Activated T-cell treated with anti-CD3 and anti-CD28 coated beads, Interleukin-2, amount 50 U/mL, for 48 hours (primary cell): ENCODE results near the gene GLS2.
A peak's percentile ranks its signal among the peaks of the same experiment; 100 is the strongest.
"Not testable (repeated sequence)": the region's sequence is repeated elsewhere in the genome, so short reads cannot be mapped to it uniquely, and the experiment has no call there.

Source experiments
- DNase-seq, 2 experiments: peaks; one replicate each; pipeline ENCODE4 v3.0.0-alpha.2; 2020

The GLS2 gene

DNA sequence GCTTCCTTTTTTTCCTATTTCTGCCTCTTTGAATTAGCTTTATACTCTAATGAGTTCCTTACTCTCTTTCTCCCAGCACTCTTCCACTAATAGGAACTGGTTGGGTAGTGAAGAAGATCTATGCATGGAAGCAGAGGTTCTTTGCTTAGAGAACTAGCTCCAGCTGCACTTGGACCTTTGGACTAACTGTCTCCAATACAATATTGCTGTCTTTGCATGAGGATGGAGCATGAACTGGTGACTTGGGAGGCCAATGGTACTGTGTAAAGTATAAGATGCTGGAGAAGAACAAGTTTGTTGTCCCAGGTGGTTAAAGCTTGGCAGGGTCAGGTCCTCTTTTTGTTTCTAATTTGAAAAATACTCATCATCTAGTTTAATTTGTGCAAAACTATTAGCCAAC is 2.4 kb upstream of the GLS2 start:
- DNase-seq: no peak

DNA sequence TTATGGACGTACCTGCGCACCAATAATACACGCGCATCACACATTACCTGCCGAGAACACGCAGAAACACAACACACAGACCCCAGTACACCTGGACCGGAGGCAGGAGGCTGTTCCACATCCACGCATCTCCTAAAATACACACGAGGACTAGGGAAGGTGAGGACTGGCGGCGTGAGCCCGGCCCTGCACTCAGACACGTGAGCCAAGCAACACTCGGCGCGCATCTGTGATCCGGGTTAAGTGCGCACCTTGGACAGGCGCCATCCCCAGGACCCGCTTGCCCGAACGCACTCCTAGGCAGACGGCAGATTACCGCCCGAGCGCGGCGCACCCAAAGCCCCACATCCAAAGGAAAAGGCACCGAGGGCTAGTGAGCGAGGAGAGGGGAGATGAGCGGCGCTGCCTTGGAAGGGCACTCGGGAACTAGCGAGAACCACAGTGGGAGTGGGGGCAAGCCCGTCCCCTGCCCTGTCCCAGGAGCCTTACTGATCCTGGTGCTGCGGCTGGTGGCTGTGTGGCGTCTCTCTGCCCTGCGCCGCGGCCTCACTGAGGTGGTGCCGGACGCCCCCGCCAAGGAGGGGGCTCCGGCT is 417 bp downstream of the GLS2 start:
- DNase-seq: peak; percentile 50 to 57

DNA sequence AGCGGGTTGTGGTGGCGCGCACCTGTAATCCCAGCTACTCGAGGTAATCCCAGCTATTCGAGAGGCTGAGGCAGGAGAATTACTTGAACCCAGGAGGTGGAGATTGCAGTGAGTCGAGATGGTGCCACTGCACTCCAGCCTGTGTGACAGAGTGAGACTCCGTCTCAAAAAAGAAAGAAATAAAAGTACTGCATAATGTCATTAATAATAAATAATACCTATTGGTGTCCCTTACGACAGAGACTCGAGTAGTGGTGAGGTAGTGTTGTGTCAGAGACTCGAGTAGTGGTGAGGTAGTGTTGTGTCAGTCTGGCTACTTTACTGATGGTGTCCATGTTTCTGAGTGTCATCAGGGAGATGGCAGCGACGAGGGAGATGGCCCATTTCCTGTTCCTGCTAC is 1.3 kb downstream of the GLS2 start:
- no peak for DNase-seq

DNA sequence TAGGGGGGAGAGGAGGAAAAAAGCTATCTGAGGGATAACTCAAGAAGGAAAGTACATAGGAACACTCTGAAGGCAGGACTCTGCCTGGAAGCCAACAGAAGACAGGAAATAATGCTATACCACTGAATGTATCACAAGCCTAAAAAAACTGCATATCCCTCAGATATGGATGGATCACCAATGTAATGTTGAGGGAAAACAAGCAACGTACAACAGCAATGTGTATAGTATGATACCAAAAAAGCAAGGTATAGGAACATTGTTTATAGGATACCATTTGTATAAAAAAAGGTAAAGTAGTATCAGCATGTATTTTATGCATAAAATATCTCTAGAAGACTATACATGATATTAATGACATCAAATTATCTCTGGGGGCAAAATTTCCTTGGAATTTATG is 3.4 kb downstream of the GLS2 start:
- no peak for DNase-seq

DNA sequence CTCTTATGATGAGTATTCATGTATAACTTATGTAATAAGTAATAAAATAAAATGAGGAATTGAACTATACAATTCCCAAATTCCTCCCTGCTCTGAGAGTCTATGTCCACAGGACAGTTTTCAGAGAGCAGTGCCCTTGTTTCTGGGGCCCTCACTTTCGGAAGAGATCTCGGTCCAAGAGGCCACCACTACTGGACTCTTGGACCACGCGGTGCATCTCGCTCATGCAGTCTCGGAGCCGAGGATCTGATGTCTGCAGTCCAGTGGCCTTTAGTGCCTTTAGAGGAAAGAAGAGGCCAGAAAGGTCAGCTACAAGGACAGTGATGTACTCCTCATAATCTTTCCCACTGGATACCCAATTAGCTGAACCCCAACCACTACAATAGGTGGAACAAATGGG is 8.3 kb downstream of the GLS2 start:
- no peak for DNase-seq

DNA sequence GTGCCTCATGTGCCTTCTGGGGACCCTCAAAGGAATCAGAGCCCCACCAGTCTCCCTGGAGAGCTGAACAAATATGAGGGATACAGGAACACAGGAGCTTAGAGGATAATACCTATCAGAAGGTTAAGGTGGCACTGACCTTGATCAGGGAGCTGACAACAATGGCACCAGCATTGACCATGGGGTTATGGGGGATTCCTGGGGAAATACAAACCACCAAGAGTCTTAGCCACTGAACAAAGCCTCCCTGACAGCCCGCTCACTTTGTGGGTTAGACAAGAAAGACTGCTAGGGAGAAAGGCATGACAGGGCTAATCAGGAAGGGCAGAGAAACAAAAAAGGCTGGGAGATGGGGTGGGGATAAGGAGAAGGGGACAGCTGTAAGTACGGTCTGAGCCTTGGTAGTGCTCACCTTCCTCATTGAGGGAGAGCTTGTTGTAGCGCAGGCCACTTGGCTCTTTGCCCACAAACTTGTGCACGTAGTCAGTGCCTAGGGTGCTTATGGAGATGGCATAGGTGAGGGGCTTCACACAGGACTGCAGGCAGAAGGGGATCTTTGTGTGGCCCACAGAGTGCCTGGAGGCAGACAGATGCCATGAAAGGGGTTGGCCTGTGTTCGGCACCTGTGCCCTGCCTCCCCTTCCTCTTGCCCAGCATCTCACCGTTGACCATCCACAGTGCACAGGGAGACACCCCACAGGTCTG is 10.3 kb downstream of the GLS2 start:
- no peak for DNase-seq

DNA sequence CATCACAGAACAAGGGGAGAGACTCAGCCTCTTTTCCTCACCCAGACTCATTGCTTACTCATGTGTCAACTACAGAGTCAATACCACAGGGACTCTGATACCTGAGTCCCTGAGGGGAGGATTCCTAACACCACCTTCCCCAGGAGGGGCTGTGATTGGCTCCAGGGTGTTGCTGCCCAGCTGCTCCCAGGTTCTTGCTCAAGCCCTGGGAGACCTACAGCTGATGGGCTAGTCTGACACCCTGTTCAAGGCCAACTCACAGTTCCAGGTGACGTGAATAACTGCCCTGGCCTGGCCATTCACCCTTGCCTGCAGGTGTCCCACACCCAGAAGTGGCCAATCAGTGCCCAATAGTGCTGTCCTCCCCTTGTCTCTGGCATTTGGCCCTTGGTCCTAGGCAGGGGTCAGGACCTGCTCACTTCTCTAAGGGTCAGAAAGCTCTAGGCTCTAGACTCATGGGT is 11.0 kb downstream of the GLS2 start:
- DNase-seq: no peak

DNA sequence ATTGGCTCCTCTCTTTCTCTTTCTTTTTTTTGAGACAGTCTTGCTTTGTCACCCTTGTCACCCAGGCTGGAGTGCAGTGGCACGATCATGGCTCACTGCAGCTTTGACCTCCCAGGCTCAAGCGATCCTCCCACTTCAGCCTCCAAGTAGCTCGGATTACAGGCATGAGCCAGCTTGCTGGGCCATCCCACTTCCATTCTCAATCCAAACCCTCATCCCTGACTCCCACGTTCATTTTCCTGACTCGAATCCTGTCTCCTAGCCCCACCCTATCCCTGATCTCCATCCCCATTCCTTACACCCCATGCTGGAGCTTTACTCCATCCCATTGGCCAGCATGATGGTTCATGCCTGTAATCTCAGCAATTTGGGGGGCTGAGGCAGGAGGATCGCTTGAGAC is 11.8 kb downstream of the GLS2 start:
- no peak for DNase-seq

DNA sequence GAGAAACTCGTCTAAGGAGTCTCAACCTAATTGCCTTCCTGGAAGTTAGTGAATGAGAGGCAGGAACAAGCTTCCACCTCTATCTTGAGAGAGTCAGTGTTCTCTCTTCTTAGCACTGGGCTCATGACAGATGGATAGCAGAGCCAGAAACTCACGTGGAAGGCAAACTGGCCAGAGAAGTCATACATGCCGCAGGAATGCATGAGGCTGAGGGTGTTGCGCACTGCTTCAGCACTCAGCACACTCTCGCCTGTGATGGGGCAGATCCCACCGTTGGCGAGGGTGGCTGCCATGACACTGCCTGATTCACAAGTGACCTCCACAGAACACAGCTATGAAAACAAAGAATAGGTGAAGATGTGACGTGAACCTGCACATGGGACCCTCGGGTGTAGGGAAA is 13.6 kb downstream of the GLS2 start:
- no peak for DNase-seq

DNA sequence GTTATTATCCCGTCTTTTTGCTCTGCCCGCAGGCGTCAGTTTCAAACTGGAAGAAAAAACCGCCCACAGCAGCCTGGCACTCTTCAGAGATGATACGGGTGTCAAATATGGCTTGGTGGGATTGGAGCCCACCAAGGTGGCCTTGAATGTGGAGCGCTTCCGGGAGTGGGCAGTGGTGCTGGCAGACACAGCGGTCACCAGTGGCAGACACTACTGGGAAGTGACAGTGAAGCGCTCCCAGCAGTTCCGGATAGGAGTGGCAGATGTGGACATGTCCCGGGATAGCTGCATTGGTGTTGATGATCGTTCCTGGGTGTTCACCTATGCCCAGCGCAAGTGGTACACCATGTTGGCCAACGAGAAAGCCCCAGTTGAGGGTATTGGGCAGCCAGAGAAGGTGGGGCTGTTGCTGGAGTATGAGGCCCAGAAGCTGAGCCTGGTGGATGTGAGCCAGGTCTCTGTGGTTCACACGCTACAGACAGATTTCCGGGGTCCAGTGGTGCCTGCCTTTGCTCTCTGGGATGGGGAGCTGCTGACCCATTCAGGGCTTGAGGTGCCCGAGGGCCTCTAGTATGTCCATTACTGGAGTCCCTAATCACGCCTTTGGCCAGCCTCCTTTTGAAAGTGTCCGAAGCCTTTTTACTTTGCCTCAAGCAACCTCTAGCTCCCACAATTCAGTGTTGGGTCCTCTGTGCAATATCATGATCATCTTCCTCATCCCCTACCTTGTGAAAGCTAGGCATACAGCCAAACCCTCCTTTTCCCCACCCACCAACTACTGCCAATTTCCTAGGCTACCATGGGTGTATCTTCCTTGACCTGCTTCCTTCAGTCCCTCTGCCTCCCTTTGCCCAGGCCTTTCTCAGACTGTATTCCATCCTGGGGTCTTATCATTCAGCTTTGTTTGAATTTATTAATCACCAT is 18.7 kb downstream of the GLS2 start:
- peak; percentile 38 to 41 for DNase-seq

DNA sequence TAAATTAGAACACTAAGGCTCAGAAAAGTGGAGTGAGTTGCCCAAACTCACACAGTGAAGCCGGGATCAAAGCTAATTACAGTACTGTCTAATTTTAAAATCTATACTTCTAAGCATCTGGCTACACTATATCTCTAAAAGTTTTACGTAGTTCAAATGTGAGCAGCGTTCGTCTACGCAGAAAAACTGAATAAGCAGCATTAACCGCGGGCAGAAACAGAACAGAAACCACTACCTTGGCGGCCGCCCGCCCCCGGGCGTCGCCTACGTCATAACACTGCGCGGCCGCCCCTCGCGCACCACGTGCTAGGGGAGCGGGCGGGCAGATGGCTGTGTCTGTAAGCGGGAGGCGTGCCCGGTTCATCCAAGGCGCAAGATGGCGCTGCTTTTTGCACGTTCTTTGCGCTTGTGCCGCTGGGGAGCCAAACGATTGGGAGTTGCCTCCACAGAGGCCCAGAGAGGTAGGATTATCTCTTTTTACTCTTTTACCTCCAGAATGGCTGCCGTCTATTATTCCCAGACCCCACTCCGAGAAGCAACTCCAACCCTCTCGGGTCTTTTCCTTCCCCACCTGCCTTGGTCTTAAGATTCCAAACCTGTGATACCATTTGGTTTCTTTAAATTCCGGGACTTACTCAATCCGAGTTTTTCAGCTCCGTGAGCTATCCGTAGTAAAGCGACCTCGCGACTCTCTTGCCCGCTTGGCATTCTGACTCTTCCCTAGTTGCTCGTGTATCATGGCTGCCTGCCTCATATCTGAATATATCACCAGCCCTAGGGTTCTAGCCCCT is 19.6 kb downstream of the GLS2 start, which contains the start of gene SPRYD4:
SPRYD4 (plus strand) TSS at position 363 of the 791 bp plus-strand sequence; CDS start at position 377, 14 bp downstream.
- peak; percentile 94 to 96 for DNase-seq

DNA sequence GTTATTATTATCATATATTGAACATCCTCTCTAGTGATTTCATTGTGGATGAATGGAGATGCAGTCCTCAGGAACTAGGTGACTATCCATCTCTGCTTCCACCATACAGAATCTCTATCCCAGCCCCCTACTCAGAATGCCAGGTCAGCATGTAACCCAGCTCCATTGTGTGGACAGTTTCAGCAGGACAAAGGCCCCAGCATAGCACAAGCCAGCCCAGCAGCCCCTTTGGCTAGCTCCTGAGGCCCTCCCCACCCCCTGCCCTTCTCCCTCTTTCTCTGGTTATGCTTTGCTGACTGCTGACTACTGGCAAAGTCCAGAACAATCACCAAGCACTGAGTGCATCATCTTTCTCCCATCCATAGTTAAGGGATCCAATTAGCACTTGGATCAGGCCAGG is 25.4 kb downstream of the GLS2 start:
- no peak for DNase-seq

DNA sequence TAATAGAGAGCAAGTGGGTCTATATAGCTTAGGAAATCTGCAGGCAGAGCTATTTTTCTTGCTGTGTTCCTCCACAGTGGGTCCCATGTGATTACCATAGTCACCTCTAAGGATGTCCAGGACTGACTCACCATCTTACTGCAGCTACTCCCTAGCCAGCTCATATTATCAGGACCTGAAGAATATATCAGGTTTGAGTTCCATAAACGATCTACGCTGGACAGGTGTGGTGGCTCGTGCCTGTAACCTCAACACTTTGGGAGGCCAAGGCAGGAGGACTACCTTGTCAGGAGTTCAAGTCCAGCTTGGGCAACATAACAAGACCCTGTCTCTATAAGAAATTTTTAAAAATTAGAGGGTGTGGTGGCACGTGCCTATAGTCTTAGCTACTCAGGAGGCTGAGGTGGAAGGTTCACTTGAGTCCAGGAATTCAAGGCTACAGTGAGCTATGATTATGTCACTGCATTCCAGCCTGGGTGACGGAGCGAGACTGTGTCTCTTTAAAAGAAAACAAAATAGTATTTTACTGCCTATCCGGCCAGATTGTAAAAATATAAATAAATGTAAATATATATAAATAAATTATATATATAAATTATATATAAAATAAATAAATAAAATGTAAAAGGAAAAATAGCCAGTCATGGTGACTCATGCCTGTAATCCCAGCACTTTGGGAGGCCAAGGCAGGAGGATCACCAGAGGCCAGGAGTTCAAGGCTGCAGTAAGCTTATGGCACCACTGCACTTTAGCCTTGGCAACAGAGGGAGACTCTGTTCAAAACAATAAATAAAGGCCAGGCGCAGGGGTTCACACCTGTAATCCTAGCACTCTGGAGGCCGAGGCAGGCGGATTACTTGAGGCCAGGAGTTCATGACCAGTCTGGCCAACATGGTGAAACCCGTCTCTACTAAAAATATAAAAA is 26.5 kb downstream of the GLS2 start:
- DNase-seq: no peak

DNA sequence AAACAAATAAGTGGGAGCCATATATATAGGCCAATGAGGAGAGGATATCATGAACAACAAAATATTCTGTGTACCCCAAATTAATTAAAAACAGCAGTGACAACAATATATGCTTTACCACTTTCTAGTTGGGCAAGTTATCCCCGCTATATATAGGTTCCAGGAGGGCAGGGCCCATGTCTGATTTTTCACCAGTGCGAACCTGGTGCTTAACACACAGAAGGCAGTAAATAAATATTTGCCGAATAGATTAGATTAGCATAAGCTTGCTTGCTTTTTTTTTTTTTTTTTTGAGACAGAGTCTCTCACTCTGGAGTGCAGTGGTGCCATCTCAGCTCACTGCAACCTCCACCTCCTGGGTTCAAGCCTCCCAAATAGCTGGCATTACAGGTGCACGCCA is 30.1 kb downstream of the GLS2 start:
- no peak for DNase-seq

DNA sequence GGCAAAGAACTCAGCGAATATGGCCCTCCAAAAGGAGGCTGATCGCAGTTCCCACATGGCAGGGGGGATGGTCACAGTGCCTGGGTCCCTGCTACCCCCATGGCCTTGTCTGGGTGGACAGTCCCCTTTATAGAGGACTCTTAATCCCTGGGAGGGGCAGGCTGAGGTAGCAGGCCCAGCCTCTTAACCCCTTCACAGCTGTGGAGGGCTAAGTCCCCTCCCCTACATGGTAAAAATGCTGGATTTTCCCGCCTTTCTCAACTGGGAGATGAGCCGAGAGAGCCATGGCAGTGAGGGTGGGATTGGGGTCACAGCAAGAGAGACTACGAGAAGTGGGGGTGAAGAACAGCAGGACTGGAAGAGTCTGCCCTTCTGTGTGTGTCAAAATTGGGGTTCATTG is 33.4 kb downstream of the GLS2 start, which contains the start of gene MIP:
MIP (minus strand) TSS at position 101 of the 400 bp plus-strand sequence; CDS start at position 57, 44 bp downstream.
- no peak for DNase-seq

DNA sequence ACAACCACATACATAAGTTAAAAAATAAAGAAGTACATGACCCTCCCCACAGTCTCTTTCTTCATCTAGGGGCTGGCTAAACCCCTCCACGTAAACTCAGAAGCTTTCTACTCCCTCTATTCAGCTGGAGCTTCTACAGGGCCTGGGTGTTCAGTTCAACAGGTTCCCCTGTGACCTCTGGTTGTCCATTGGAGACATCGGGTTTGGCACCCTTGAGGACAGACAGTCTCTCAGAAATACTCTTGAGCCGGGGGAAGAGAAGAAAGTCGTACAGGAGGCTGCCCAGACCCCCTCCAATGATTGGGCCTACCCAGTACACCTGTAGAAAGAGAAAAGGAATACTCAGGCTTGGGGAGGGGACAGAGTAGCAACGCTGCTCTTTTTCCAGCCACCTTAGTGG is 36.8 kb downstream of the GLS2 start:
- no peak for DNase-seq

DNA sequence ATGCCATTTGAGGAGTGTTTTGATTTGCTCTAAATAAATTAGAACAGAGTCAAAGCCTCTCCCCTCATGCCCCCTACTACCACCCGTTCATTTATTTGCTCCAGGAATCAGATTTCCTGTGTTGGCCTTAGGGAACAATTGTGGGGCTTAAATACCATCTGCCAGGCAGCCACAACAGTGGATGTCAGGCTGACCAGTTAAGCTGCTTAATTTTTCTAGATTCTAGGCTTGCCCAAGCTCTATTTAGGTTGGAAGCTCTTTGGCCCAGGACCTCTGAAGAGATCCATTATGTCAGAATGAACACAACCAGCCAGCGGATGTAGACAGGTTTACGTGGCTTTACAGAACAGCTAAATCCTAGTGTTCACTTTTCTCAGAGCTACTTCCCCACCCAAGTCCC is 37.7 kb downstream of the GLS2 start:
- no peak for DNase-seq

DNA sequence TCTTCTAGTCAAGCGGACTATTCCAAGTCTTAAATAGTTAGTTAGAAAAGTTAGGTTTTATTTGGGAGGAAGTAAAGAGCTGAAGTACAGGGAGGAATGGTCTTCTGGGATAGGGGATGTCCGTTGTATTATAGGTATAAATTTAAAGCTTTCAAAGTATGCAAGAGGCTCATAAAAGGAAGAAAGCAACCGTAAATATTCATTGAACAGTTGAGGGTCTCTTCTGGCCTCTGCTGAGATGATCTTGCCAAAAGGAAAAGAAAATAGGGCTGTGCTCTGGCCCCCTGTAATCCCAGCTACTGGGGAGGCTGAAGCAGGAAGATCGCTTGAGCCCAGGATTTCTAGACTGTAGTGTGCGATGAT is 38.4 kb downstream of the GLS2 start:
- no peak for DNase-seq

DNA sequence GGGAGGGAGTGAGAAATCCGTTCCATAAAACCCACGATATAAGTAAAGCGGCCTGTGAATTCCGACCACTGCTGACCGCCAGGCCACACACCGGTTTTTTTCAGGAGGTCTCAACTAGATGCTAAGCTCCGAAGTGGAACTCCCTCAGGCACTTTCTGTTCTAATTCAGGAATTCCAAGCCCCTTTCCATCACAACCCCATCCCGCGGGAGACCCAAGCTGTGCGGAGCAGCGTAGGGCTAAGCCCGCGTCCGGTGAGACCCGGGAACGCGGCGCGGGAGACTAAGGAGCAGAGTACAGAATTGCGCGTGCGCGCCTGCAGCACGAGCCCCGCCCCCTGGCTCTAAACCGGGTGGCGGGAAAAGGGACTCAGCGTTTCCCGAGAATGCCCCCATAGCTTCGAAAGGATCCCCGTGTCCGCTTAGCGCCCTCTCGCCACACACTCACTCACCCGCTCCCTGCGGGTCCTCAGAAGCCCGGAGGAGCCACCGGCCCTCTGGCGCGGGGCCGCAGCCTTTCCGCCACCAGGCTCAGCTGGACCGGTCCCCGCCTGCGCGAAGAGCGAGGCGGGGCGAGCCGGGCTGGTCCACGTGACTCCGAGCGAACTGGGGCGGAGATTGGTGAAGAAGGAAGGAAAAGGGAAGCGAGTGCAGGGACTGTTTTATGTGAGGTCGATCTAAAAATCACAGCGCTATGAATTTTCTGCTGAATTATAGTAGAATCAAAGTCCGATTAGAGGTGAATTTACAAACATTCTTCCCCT is 38.9 kb downstream of the GLS2 start, which contains the start of gene TIMELESS:
TIMELESS (minus strand) TSS at position 567 of the 762 bp plus-strand sequence. CDS start 15,256 bp downstream, outside the sequence.
- peak; percentile 92 to 94 for DNase-seq

DNA sequence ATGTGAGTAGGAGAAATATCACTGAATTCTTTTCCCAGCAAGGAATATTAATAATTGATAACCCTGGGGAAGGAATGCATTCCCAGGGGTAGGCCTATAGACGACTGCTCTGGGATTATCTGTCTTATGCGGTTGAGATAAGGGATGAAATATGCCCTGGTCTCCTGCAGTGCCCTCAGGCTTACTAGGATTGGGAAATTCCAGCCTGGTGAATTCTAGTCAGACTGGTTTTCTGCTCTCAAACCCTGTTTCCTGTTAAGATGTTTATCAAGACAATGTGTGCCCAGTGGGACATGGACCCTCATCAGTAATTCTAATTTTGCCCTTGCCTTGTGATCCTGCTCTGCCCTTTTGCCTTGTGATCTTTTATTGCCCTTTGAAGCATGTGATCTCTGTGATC is 44.8 kb downstream of the GLS2 start:
- not testable (repeated sequence) for DNase-seq
